GM12874 (cell line): ENCODE data around the gene EAPP.

Experiments used
- TF ChIP-seq, protein P1 (sequence below): IDR thresholded peaks from 2 replicates; pipeline ENCODE4 v1.5.1; 2011; ENCODE audit warnings: low read depth, mild to moderate bottlenecking, control low read depth, low read length, moderate library complexity; ENCODE audit not compliant: insufficient read depth

Gene EAPP

DNA sequence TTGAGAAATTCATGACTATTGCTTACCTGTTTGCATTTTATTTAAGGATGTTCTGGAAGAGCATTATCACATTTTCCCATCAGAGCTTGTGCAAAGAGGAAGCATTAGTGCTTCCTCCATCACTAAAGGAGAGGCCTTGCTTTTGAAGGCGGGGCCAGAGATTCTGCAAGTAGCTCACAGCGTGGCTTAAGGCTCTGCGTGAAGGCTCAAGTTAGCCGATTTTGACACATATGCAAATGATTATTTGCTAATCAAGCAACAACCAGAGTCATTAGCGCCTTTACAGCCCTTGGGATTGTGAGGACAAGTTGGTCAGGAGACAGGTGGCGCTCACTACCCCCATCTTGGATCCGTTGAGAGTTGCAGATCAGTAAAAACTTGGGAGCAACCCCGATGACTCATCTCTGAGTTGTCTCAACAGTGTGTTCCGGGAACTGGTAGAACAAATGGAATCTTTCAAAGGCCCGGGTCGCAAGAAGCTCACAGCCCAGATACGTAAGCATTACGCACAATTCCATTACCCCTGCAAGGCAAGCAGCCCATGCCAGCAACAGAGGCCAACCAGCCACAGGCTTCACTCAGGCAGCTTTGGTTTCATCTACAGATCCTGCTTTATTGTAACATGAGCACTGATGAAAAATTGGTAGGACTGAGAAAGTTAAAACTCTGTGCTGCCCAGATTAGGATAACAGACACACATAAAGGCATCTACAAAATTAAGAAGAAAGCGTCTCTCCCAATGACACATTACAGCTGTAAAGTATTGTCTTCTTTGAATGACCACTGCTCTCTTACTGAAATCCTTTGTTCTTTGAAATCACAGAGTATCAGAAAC is 42.6 kb downstream of the EAPP start:
- TF ChIP-seq, protein P1, sequence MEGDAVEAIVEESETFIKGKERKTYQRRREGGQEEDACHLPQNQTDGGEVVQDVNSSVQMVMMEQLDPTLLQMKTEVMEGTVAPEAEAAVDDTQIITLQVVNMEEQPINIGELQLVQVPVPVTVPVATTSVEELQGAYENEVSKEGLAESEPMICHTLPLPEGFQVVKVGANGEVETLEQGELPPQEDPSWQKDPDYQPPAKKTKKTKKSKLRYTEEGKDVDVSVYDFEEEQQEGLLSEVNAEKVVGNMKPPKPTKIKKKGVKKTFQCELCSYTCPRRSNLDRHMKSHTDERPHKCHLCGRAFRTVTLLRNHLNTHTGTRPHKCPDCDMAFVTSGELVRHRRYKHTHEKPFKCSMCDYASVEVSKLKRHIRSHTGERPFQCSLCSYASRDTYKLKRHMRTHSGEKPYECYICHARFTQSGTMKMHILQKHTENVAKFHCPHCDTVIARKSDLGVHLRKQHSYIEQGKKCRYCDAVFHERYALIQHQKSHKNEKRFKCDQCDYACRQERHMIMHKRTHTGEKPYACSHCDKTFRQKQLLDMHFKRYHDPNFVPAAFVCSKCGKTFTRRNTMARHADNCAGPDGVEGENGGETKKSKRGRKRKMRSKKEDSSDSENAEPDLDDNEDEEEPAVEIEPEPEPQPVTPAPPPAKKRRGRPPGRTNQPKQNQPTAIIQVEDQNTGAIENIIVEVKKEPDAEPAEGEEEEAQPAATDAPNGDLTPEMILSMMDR, result no peak

DNA sequence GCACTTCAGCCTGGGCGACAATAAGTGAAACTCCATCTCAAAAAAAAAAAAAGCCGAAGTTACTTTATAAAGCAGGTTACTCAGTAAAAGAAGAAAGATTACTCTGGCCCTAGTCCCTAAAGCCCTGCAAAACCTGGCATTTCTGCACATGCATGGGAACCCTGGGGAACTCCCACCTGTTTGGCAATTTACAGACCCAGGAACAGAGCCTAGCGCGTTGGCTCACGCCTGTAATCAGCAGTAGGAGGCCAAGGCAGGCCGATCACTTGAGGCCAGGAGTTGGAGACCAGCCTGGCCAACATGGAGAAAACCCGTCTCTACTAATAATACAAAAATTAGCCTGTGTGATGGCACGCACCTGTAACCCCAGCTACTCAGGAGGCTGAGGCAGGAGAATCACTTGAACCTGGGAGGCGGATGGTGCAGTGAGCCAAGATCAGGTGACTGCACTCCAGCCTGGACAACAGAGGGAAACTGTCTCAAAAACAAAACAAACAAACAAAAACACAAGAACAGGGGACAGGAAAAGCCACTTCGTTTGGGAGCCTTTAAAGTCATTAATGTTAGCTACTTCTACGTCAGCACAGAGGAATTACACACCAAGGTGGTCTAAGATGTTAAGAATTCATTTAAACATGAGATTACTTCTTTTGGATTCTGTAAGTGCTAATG is 43.4 kb downstream of the EAPP start:
- TF ChIP-seq, protein P1, result no peak

DNA sequence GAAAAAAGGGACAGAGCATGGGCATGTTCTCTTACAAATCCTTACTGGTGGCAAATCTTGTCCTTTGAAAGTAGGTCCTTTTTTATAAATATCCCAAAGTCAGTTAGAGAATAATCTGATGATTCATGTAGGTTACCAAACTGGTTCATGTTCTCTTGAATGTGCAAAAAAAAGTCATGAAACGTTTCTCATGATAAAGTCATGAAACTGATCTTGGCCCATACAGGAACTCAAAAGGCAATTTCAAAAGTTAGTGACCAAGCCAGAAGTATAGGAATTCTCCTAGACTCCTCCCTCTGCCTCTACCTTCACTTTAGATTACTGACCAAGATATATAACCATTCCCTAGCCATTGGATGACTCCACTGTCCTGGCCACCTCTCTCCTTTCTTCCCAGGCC is 50.2 kb downstream of the EAPP start:
- TF ChIP-seq, protein P1, result no peak

DNA sequence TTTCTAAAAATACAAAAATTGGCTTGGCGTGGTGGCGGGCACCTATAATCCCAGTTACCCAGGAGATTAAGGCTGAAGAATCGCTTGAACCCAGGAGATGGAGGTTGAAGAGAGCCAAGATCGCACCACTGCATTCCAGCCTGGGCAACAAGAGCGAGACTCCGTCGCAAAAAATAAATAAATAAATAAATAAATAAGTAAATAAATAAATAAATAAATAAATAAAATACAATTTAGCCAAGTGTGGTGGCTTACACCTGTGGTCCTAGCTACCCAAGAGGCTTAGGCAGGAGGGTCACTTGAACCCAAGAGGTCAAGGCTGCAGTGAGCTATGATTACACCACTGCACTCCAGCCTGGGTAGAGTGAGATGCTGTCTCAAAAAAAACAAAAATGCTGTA is 51.0 kb downstream of the EAPP start:
- TF ChIP-seq, protein P1, result no peak

DNA sequence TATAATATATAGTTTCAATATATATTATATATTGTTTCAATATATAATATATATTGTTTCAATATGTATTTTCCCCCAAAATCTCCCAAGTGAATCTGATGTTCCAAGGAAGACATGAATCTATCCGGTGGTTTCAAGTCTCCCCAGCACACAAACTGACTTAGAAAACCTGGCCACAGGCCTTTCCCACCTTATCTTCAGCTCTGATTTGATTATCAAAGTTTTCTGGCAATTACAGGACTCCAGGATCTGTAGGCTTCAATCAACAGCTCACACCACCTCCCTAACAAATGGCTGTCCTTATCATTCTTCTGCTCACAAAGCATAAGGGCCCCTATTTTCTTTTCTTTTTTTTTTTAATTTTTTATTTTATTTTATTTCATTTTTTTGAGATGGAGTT is 54.8 kb downstream of the EAPP start:
- TF ChIP-seq, protein P1, result no peak

DNA sequence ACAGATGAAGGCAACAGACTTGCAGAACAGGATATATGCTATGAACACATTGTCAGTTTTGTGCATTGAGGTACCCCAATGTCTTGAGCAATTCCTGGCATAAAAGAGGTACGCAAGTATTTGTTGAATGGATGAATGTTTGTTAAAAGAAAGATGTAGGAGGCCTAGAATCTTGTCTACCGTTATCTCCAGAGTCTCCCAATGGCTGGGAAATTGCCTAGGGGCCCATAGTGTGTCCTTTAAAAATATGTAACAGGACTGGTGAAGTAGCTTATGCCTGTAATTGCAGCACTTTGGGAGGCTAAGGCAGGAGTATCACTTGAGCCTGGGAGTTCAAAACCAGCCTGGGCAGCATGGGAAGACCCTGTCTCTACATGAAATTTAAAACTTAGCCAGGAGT is 57.0 kb downstream of the EAPP start:
- TF ChIP-seq, protein P1, result no peak

DNA sequence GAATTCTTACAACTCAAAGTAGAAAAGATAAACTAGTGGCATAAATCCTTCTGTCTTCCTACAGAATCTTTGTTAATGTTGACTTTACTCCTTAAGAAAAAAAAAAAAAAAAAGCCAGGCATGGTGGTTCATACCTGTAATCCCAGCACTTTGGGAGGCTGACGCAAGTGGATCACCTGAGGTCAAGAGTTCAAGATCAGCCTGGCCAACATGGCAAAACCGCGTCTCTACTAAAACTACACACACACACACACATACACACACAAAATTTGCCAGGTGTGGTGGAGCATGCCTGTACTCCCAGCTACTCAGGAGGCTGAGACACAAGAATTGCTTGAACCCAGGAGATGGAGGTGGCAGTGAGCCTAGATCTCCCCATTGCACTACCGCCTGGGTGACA is 59.8 kb downstream of the EAPP start:
- TF ChIP-seq, protein P1, result no peak
